ENCODE measurements around the gene SSX2B. TPM values are rescaled to one million over a fixed set of nuclear protein-coding genes. Genes with fewer than 3 reads are reported as not detected.

Gene SSX2B
- not detected in 2 replicates for total RNA-seq

GRCh38 chrX:52750952-52751351, at the start of gene SSX2B:
SSX2B (plus strand) TSS chrX:52751252; CDS start chrX:52752681, 1,429 bp downstream.

GRCh38 chrX:52707078-52707477, 44.0 kb upstream of the SSX2B start, which contains the start of gene SSX2:
SSX2 (minus strand) TSS chrX:52707178; CDS start chrX:52705749, 1,429 bp downstream.

GRCh38 chrX:52797327-52797726, 46.3 kb downstream of the SSX2B start, which contains the start of gene SPANXN5:
SPANXN5 (minus strand) TSS chrX:52797427; CDS start chrX:52797348, 79 bp downstream.

Other genes starting within 250 kb of the SSX2B start
- not detected in 2 replicates for gene XAGE1B, start 234.2 kb upstream of the SSX2B start, total RNA-seq
- not detected in 2 replicates for gene SSX7, start 96.4 kb upstream of the SSX2B start, total RNA-seq
- gene SSX2, start 44.1 kb upstream of the SSX2B start, total RNA-seq, result not detected in 2 replicates
- 0.47 TPM in 1 of 2 replicates, not detected in the other for gene SPANXN5, start 46.2 kb downstream of the SSX2B start, total RNA-seq
- gene XAGE5, start 60.0 kb downstream of the SSX2B start, total RNA-seq, result not detected in 2 replicates
- gene XAGE3, start 116.8 kb downstream of the SSX2B start, total RNA-seq, result not detected in 2 replicates
- gene FAM156B, start 146.1 kb downstream of the SSX2B start, total RNA-seq, result 7.8 and 13.8 TPM in 2 replicates
- 2.8 and 8.4 TPM in 2 replicates for gene FAM156A, start 207.3 kb downstream of the SSX2B start, total RNA-seq

Measured in hair follicular keratinocyte (primary cell).